Measurements from ENCODE around the gene ZHX3.

DNA sequence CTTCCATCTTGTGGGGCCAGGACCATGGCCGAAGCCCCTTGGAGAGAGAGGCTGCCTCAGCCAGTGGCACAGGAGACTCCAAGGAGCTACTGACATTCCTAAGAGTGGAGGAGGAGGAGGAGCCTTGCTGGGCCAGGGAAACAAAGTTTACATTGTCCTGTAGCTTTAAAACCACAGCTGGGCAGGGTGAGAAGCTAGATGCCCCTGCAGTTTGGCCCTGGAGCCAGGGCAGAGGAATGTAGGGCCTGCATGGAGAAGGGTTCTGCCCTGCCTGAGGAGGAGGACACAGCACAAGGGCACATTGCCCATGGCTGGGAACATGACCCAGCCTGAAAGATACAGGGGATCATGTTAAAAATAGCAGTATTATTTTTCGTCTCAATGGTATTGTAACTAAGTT, 142.7 kb downstream of the ZHX3 start:
- TF ChIP-seq, protein P1, sequence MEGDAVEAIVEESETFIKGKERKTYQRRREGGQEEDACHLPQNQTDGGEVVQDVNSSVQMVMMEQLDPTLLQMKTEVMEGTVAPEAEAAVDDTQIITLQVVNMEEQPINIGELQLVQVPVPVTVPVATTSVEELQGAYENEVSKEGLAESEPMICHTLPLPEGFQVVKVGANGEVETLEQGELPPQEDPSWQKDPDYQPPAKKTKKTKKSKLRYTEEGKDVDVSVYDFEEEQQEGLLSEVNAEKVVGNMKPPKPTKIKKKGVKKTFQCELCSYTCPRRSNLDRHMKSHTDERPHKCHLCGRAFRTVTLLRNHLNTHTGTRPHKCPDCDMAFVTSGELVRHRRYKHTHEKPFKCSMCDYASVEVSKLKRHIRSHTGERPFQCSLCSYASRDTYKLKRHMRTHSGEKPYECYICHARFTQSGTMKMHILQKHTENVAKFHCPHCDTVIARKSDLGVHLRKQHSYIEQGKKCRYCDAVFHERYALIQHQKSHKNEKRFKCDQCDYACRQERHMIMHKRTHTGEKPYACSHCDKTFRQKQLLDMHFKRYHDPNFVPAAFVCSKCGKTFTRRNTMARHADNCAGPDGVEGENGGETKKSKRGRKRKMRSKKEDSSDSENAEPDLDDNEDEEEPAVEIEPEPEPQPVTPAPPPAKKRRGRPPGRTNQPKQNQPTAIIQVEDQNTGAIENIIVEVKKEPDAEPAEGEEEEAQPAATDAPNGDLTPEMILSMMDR (IDR thresholded peaks at IDR 0.05 in 8 of 11, conservative IDR thresholded peaks at IDR 0.05 in 3 of 11): no peak
- TF ChIP-seq POLR2AphosphoS5 (IDR thresholded peaks at IDR 0.05): no peak

Measured in spleen (tissue), 7 donors.